BJ (cell line): Measurements from ENCODE around the gene CEP152. TPM values are rescaled to one million over a fixed set of nuclear protein-coding genes. Genes with fewer than 3 reads are reported as not detected.
"Not testable (repeated sequence)": the region's sequence is repeated elsewhere in the genome, so short reads cannot be mapped to it uniquely, and the experiment has no call there.

ENCODE experiments used
- CTCF ChIA-PET: fragments of 350-600 bp; formaldehyde crosslinking; extraction: SDS; loops from one replicate; lab custom pipeline; 2021; ENCODE audit warnings: antibody characterized with exemption, inconsistent platforms; lab: Yijun Ruan, JAX
- POLR2A ChIA-PET: fragments of 300-600 bp; sonication (Branson Sonifier 250); formaldehyde crosslinking; extraction: SDS; loops from one replicate; lab custom pipeline; 2021; ENCODE audit warnings: antibody characterized with exemption; lab: Charles Lee
- DNase-seq: peaks from one replicate; pipeline ENCODE4 v3.0.0-alpha.2; 2011; ENCODE audit warnings: low read depth
- H3K27me3 ChIP-seq: 2 replicates; pipeline ENCODE4 v1.6.0; 2011; ENCODE audit warnings: low read length; ENCODE audit not compliant: control insufficient read depth, insufficient read depth
- H3K36me3 ChIP-seq: 2 replicates; pipeline ENCODE4 v1.5.1; 2011; ENCODE audit warnings: low read length; ENCODE audit not compliant: control insufficient read depth, insufficient read depth
- H3K4me3 ChIP-seq: 2 replicates; pipeline ENCODE4 v1.5.1; 2011; ENCODE audit warnings: low read depth, mild to moderate bottlenecking, control low read depth, low read length
- CTCF ChIP-seq: IDR thresholded peaks from 2 replicates; pipeline ENCODE4 v1.5.1; 2011; ENCODE audit warnings: low read depth, mild to moderate bottlenecking, control low read depth, inconsistent platforms, low read length, moderate library complexity; ENCODE audit not compliant: insufficient read depth
- polyA plus RNA-seq: library from polyadenylated mRNA; depleted of rRNA; stranded (reverse); fragments of >200 nt; gene quantifications from 2 replicates; pipeline ENCODE4 v1.2.3, GENCODE V29; 2011

Gene CEP152
- polyA plus RNA-seq, 1 experiment, result 0.77 TPM

DNA sequence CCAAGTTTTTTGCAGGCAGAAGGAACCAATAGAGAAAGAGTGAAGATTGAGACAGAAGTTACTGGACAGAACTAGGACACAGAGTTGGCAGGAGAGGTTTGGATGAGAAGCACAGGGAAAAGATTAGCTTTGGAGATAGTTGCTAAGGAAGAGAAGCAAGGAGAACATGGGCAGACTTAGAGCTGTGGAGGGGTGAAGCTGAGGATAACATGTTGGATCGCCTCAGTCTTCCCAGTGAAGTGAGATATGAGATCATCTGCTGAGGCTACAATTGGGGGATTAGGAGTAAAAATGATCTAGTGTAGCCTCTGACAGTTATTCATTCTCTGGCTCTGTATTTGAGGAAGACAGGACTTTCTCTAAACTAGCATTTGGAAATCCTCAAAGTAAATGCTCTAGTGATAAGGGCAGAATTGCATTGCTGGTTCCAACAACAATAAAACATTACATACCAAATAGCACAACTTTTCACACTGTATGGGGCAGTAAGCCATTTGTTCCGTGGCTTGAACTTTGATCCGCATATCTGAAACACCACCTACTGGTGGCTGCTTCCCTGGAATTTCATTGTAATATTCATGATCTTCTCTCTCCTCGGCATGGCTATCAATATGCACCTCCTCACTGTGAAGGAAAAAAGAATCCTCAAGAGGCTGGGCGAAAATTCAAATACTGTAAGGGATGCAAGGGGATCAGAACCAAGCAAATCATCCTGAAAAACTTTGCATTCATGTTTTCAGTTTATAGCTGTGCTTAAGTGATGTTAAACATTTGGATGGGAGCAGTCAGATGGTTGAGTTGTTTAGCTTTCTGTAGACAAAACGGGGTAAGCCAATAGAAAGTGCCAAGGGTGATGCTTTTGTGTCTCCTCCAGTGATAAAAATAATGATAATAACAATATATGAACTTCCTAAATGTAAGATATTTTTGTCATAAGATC is 44.9 kb upstream of the CEP152 start:
- CTCF ChIA-PET, result interaction anchor here (0.6 to 2.3 kb wide), 11 partner anchors 9 to 518 kb away, joined by 3 to 8 read pairs (median 4); partner anchors contain the start of gene CEP152
- no peaks in the 10 kb centered on the region for H3K27me3 ChIP-seq
- no peak for DNase-seq
- H3K4me3 ChIP-seq, result no peak overlapping the region
- POLR2A ChIA-PET, result no interaction called here
- no peaks in the 10 kb centered on the region for H3K36me3 ChIP-seq
- TF ChIP-seq CTCF, result peak; percentile 65

GRCh38 chr15:48854434-48854833 is 43.6 kb upstream of the CEP152 start:
- H3K4me3 ChIP-seq, DNase-seq, POLR2A ChIA-PET, H3K27me3 ChIP-seq, H3K36me3 ChIP-seq: not testable (repeated sequence)
- CTCF ChIA-PET, result interaction anchor here (2.3 kb wide), 1 partner anchor 44 kb away, joined by 8 read pairs; the partner anchor contains the start of gene CEP152

- ChIA-PET POLR2A (no interaction called here), CTCF (no interaction called here)
- Histone ChIP-seq H3K36me3 (no peaks in the 10 kb centered on the region), H3K27me3 (no peaks in the 10 kb centered on the region), H3K4me3 (no peak overlapping the region)
- no peak for DNase-seq
- no peak for TF ChIP-seq CTCF
These were observed 41.1 kb upstream of the CEP152 start for GRCh38 chr15:48851956-48852355.

GRCh38 chr15:48850648-48851047 is 39.8 kb upstream of the CEP152 start:
- DNase-seq, result no peak
- TF ChIP-seq CTCF, result no peak
- H3K27me3 ChIP-seq, result no peaks in the 10 kb centered on the region
- POLR2A ChIA-PET, result no interaction called here
- no peaks in the 10 kb centered on the region for H3K36me3 ChIP-seq
- CTCF ChIA-PET, result no interaction called here
- no peak overlapping the region for H3K4me3 ChIP-seq

GRCh38 chr15:48845123-48845522 is 34.3 kb upstream of the CEP152 start:
- no peaks in the 10 kb centered on the region for H3K27me3 ChIP-seq
- CTCF ChIA-PET, result interaction anchor here (0.6 kb wide), 1 partner anchor 433 kb away, joined by 3 read pairs; no protein-coding TSS in a partner anchor
- no peaks in the 10 kb centered on the region for H3K36me3 ChIP-seq
- H3K4me3 ChIP-seq, result no peak overlapping the region
- POLR2A ChIA-PET, result no interaction called here
- no peak for TF ChIP-seq CTCF
- no peak for DNase-seq
